WTC11 (cell line): ENCODE data around the gene ABCC4. TPM values are rescaled to one million over a fixed set of nuclear protein-coding genes. Genes with fewer than 3 reads are reported as not detected.

Experiments used
- ATAC-seq: fragments of 200-7000 bp; cut with Tn5 transposase; 2 replicates; pipeline ENCODE4 v1.10.0; 2021; ENCODE audit warnings: mild to moderate bottlenecking, moderate library complexity
- CTCF ChIA-PET: fragments of 300-600 bp; sonication (Branson Sonifier 250); formaldehyde crosslinking; loops from one replicate; lab custom pipeline; 2021; ENCODE audit warnings: antibody characterized with exemption; lab: Charles Lee
- POLR2A ChIA-PET: fragments of 350-600 bp; sonication (Branson Sonifier 250); formaldehyde crosslinking; loops from one replicate; lab custom pipeline; 2021; ENCODE audit warnings: antibody characterized with exemption; lab: Charles Lee
- DNase-seq: peaks from one replicate; pipeline ENCODE4 v3.0.0; 2021; ENCODE audit warnings: low spot score
- H3K27ac Mint-ChIP-seq: 2 replicates; pipeline ENCODE4 v1.8.0; 2021; ENCODE audit warnings: mixed read lengths
- H3K27me3 Mint-ChIP-seq: 2 replicates; pipeline ENCODE4 v1.8.0; 2021; ENCODE audit warnings: low read depth, mild to moderate bottlenecking, moderate library complexity, mixed read lengths
- H3K36me3 Mint-ChIP-seq: 2 replicates; pipeline ENCODE4 v1.8.0; 2021; ENCODE audit warnings: mixed read lengths
- H3K4me1 Mint-ChIP-seq: 2 replicates; pipeline ENCODE4 v1.8.0; 2022; ENCODE audit warnings: mixed read lengths
- H3K4me3 Mint-ChIP-seq: 2 replicates; pipeline ENCODE4 v1.8.0; 2021; ENCODE audit warnings: mild to moderate bottlenecking, moderate library complexity, mixed read lengths
- H3K9me3 Mint-ChIP-seq: 2 replicates; pipeline ENCODE4 v1.8.0; 2021; ENCODE audit warnings: mixed read lengths
- ATF6 ChIP-seq: sonication (generic); formaldehyde crosslinking; IDR thresholded peaks from 2 replicates; pipeline ENCODE4 v1.8.1; 2023; ENCODE audit warnings: mild to moderate bottlenecking, missing genetic modification reagents
- CTCF ChIP-seq: fragments of 200-600 bp; IDR thresholded peaks from 2 replicates; pipeline ENCODE4 v1.8.0; 2022; ENCODE audit warnings: antibody characterized with exemption
- E2F5 ChIP-seq: sonication (generic); formaldehyde crosslinking; IDR thresholded peaks from 2 replicates; pipeline ENCODE4 v1.8.1; 2022; ENCODE audit warnings: mild to moderate bottlenecking, moderate library complexity, missing genetic modification reagents
- ESRRA ChIP-seq: sonication (generic); formaldehyde crosslinking; IDR thresholded peaks from 2 replicates; pipeline ENCODE4 v1.8.1; 2022; ENCODE audit warnings: mild to moderate bottlenecking, missing genetic modification reagents, borderline replicate concordance
- ETV6 ChIP-seq: sonication (generic); formaldehyde crosslinking; IDR thresholded peaks from 2 replicates; pipeline ENCODE4 v1.8.1; 2022; ENCODE audit warnings: mild to moderate bottlenecking, missing genetic modification reagents
- FOXP1 ChIP-seq: sonication (generic); formaldehyde crosslinking; IDR thresholded peaks from 2 replicates; pipeline ENCODE4 v1.8.0; 2022; ENCODE audit warnings: missing genetic modification reagents, mild to moderate bottlenecking, moderate library complexity, borderline replicate concordance
- KAT7 ChIP-seq: sonication (generic); formaldehyde crosslinking; IDR thresholded peaks from 2 replicates; pipeline ENCODE4 v1.8.1; 2023; ENCODE audit warnings: missing genetic modification reagents, mild to moderate bottlenecking, borderline replicate concordance
- NR1H2 ChIP-seq: sonication (generic); formaldehyde crosslinking; IDR thresholded peaks from 2 replicates; pipeline ENCODE4 v1.9.0; 2021; ENCODE audit warnings: mild to moderate bottlenecking, moderate library complexity, missing genetic modification reagents
- NR2C2 ChIP-seq: sonication (generic); formaldehyde crosslinking; IDR thresholded peaks from 2 replicates; pipeline ENCODE4 v1.8.0; 2022; ENCODE audit warnings: mild to moderate bottlenecking, missing genetic modification reagents
- NR3C1 ChIP-seq: sonication (generic); formaldehyde crosslinking; conservative IDR thresholded peaks from 2 replicates; pipeline ENCODE4 v1.8.1; 2023; ENCODE audit warnings: low read depth, mild to moderate bottlenecking, missing genetic modification reagents
- PRDM15 ChIP-seq: sonication (generic); formaldehyde crosslinking; IDR thresholded peaks from 2 replicates; pipeline ENCODE4 v1.8.0; 2022; ENCODE audit warnings: missing genetic modification reagents
- SMAD3 ChIP-seq: sonication (generic); formaldehyde crosslinking; IDR thresholded peaks from 2 replicates; pipeline ENCODE4 v1.8.0; 2022; ENCODE audit warnings: missing genetic modification reagents, mild to moderate bottlenecking, borderline replicate concordance
- SMAD4 ChIP-seq: sonication (generic); formaldehyde crosslinking; IDR thresholded peaks from 2 replicates; pipeline ENCODE4 v1.8.0; 2022; ENCODE audit warnings: mild to moderate bottlenecking, missing genetic modification reagents
- TEAD1 ChIP-seq: sonication (generic); formaldehyde crosslinking; IDR thresholded peaks from 2 replicates; pipeline ENCODE4 v1.8.0; 2022; ENCODE audit warnings: mild to moderate bottlenecking, missing genetic modification reagents
- TP53 ChIP-seq: sonication (generic); formaldehyde crosslinking; IDR thresholded peaks from 2 replicates; pipeline ENCODE4 v1.8.1; 2023; ENCODE audit warnings: mild to moderate bottlenecking, missing genetic modification reagents
- ZBTB43 ChIP-seq: sonication (generic); formaldehyde crosslinking; IDR thresholded peaks from 2 replicates; pipeline ENCODE4 v1.8.1; 2023; ENCODE audit warnings: mild to moderate bottlenecking, missing genetic modification reagents
- ZNF138 ChIP-seq: sonication (generic); formaldehyde crosslinking; conservative IDR thresholded peaks from 2 replicates; pipeline ENCODE4 v1.8.1; 2022; ENCODE audit warnings: mild to moderate bottlenecking, moderate library complexity, missing genetic modification reagents
- ZNF232 ChIP-seq: sonication (generic); formaldehyde crosslinking; IDR thresholded peaks from 2 replicates; pipeline ENCODE4 v1.8.0; 2022; ENCODE audit warnings: mild to moderate bottlenecking, missing genetic modification reagents
- ZNF396 ChIP-seq: fragments of 250-450 bp; sonication (Bioruptor Pico); IDR thresholded peaks from 2 replicates; pipeline ENCODE4 v1.8.0; 2021; ENCODE audit warnings: mild to moderate bottlenecking, moderate library complexity, borderline replicate concordance
- ZNF423 ChIP-seq: fragments of 250-450 bp; sonication (Bioruptor Pico); IDR thresholded peaks from 2 replicates; pipeline ENCODE4 v2.1.2; 2022; ENCODE audit warnings: mild to moderate bottlenecking, moderate library complexity
- total RNA-seq: library from RNA; stranded (reverse); gene quantifications from 3 replicates; pipeline ENCODE4 v1.2.3, GENCODE V29; 2021

ABCC4 gene
- total RNA-seq, 1 experiment from 2014 or later = 7.2 TPM

- TF ChIP-seq PRDM15 (CRISPR knock-in tag) = no peak
- TF ChIP-seq TP53 (CRISPR knock-in tag) = no peak
- no peak for TF ChIP-seq SMAD4 (CRISPR knock-in tag)
Measured at GRCh38 chr13:95247852-95248251, 53.4 kb downstream of the ABCC4 start (continued).

GRCh38 chr13:95247171-95247570 is 54.1 kb downstream of the ABCC4 start:
- no peak for TF ChIP-seq ZNF232 (CRISPR knock-in tag)
- no peak for TF ChIP-seq CTCF
- no peak for TF ChIP-seq ZNF138 (CRISPR knock-in tag)
- TF ChIP-seq ZNF396 = no peak
- TF ChIP-seq TEAD1 (CRISPR knock-in tag) = no peak
- no peak for TF ChIP-seq ESRRA (CRISPR knock-in tag)
- no peak for TF ChIP-seq ETV6 (CRISPR knock-in tag)
- no peak for TF ChIP-seq E2F5
- TF ChIP-seq ATF6 (CRISPR knock-in tag) = no peak
- no peak for TF ChIP-seq SMAD3 (CRISPR knock-in tag)
- TF ChIP-seq NR3C1 (CRISPR knock-in tag) = no peak
- Mint-ChIP-seq H3K36me3 (no peaks in the 10 kb centered on the region), H3K4me3 (no peak overlapping the region), H3K4me1 (no peaks in the 10 kb centered on the region), H3K9me3 (no peaks in the 10 kb centered on the region), H3K27ac (no peak overlapping the region), H3K27me3 (no peaks in the 10 kb centered on the region)
- ATAC-seq = no peak
- CTCF ChIA-PET = interaction anchor here (1.1 kb wide), 1 partner anchor 56 kb away, joined by 3 read pairs; no protein-coding TSS in a partner anchor
- DNase-seq = no peak
- POLR2A ChIA-PET = no interaction called here

- Mint-ChIP-seq H3K4me1 (no peaks in the 10 kb centered on the region), H3K9me3 (no peaks in the 10 kb centered on the region), H3K27me3 (no peaks in the 10 kb centered on the region), H3K36me3 (no peaks in the 10 kb centered on the region), H3K27ac (no peak overlapping the region), H3K4me3 (no peak overlapping the region)
- POLR2A ChIA-PET = no interaction called here
- CTCF ChIA-PET = no interaction called here
- DNase-seq (no peak), ATAC-seq (no peak)
- TF ChIP-seq KAT7 (CRISPR knock-in tag) (no peak), TP53 (CRISPR knock-in tag) (no peak), ZBTB43 (no peak), ZNF423 (no peak), SMAD3 (CRISPR knock-in tag) (no peak), ZNF396 (no peak), NR1H2 (CRISPR knock-in tag) (no peak), NR2C2 (CRISPR knock-in tag) (no peak), NR3C1 (CRISPR knock-in tag) (no peak), SMAD4 (CRISPR knock-in tag) (no peak), FOXP1 (CRISPR knock-in tag) (no peak)
Measured at GRCh38 chr13:95246292-95247082, 54.8 kb downstream of the ABCC4 start.
